GM21619 (cell line): ENCODE results near the gene HSPB2.
"Not testable (repeated sequence)": the region's sequence is repeated elsewhere in the genome, so short reads cannot be mapped to it uniquely, and the experiment has no call there.

Source experiments
- ATAC-seq: cut with Tn5 transposase; IDR thresholded peaks from one replicate; pipeline ENCODE4 v1.9.1; 2021; ENCODE audit not compliant: unreplicated experiment

The HSPB2 gene

DNA sequence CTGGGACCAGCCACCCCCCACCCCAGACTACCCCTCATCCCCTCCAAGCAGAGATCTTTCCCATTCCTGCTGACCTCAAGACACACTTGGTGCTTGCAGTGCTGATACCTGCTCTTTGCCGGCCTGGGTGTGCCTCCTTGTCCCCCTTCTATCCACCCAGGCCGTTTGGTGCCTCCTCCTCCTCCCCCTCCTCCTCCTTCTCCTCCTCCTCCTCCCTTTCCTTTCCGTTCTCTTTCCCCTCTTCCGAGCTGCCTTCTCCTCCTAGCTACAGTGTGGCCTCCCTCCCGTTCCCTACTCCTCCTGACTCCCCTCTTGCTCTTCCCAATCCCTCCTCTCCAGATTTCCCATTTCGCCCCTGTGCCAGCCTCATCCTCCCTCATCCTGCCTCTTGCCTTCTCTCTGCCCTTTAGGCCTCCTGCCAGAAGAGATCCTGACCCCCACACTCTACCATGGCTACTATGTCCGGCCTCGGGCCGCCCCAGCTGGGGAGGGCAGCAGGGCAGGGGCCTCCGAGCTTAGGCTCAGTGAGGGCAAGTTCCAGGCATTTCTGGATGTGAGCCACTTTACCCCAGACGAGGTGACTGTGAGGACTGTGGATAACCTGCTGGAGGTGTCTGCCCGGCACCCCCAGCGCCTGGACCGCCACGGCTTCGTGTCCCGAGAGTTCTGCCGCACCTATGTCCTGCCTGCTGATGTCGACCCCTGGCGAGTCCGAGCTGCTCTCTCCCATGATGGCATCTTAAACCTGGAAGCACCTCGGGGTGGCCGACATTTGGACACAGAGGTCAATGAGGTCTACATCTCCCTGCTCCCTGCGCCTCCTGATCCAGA is 712 bp downstream of the HSPB2 start:
- no peak for ATAC-seq

DNA sequence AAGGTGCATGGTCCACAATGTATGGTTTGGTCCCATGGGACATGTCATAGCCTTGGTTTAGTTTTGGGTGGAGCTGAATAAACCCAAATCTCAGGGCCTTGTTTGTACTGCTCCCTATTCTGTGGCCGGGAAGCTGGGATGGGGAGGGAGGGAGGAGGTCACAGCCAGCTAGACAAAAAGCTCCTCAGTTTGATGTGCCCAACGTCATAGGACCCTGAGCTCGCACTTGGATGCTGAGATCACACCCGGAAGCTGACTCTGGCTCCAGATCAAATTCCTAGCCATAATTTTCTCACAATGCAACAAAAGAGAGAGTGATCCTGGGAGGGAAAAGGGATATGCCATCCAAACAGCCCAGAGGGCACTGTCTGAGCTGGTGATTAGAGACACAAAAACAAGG is 1.5 kb downstream of the HSPB2 start:
- no peak for ATAC-seq

GRCh38 chr11:111916768-111917167 is 4.2 kb downstream of the HSPB2 start:
- no peak for ATAC-seq

DNA sequence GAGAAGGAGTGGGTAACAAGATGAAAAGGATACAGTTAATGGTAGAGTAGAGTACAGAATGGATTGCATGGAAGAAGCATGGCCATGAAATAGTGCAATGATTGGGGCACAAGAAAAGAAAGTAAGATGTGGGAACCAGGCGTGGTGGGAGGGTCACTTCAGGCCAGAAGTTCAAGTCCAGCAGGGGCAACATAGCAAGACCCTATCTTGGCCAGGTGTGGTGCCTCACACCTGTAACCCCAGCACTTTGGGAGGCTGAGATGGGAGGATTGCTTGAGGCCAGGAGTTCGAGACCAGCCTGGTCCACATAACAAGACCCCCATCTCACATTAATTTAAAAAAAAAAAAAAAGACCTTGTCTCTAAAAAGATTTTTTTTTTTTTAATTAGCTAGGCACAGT is 4.8 kb downstream of the HSPB2 start:
- no peak for ATAC-seq

- no peak for ATAC-seq
These were observed 5.3 kb downstream of the HSPB2 start for GRCh38 chr11:111917788-111918187.

DNA sequence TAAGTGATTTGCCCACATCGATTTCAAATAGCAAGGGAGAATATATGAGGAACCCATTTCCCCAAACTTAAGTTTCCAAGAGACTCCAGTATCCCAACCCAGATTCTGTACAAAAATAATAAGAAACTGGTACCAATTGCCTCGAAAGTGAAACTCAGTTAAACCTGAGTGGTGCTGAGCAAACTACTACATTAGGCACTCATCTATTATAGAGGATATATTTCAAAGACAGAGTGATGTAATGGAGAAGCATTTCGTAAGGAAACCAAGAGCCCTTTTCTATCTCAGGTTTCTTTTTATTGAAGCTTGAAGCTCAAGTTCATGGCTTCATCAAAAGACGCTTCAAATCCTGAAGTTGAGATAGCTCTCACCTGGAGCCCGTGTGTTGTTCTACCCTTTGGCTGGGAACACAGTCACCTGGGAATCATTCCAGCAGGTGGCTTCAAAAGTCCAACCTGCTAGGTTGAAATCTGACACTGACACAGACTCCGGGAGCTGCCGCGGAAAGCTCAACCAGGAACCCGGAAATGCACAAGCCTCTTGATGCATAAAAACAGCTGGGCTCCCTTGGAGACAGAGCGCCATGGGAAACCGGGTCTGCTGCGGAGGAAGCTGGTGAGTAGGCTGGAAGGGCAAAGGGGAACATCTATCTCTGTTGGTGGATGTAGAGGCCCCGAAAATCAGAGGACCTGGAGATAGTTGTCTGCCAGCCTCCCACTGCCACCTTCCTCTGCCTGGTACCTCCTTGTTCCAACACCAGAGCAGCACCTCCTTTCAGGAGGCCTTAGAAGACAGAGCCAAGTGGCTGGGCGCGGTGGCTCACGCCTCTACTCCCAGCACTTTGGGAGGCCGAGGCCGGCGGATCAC is 6.1 kb downstream of the HSPB2 start, which contains the start of gene C11orf52:
Gene C11orf52, plus strand, starts transcription at position 524 of the 867 bp plus-strand sequence. Its CDS starts 60 bp downstream, at position 584.
- ATAC-seq, result no peak

DNA sequence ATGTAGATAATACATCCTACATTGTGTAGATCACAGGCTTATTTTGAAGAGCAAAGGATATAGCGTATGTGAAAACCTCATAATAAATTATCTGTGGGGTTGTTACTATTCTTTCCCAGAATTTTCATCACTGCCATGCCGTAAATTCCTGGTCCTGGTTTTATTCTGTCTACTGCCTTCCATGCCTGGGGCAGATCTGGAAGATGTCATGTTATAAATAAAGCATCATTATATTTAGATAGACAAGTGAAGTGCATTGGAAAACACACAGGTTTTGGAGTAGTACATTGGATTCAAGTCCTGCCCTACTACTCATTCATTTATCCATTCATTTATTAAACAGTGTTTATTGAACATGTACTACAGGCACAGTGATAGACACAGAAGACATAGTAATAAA is 8.4 kb downstream of the HSPB2 start:
- no peak for ATAC-seq

DNA sequence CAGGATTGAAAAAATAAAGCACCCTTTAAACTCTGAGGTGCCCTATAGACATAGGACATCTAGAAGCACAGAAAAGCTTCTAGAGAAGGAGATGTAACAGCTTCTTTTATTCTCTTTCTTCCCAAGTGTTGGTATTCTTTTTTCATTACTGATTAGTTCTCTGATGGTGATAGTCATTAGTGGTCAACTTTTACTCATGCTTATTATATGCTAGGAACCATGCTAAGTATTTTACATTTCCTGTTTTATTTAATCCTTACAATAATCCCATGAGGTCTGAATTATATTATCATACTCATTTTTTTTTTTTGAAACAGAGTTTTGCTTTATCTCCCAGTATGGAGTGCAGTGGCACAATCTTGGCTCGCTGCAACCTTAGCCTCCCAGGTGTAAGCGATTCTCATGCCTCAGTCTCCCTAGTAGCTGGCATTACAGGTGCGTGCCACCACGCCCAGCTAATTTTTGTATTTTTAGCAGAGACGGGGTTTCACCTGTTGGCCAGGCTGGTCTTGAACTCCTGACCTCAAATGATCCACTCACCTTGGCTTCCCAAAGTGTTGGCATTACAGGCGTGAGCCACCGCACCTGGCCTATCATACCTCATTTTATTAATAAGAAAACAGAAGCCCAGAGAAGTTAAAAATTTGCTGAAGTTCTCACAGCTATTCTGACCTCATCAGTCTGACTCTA is 9.2 kb downstream of the HSPB2 start:
- no peak for ATAC-seq

DNA sequence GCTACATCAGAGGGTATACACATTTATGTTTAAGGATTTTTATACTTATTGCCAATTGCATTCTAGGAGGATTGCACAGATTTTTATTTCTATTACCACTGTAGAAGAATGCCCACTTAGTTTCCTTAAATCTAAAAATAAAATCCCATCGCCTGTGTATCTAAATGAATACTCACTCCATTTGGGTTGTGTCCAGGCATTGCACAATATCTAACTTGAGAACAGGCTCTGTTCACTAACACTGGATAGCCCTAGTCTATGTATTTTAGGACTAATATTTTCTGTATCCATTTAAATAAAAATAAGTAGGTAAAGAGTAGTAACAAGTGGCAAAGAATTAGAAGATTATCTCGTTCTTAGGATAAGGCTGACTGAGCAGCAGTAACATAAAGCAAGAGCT is 10.3 kb downstream of the HSPB2 start:
- no peak for ATAC-seq

DNA sequence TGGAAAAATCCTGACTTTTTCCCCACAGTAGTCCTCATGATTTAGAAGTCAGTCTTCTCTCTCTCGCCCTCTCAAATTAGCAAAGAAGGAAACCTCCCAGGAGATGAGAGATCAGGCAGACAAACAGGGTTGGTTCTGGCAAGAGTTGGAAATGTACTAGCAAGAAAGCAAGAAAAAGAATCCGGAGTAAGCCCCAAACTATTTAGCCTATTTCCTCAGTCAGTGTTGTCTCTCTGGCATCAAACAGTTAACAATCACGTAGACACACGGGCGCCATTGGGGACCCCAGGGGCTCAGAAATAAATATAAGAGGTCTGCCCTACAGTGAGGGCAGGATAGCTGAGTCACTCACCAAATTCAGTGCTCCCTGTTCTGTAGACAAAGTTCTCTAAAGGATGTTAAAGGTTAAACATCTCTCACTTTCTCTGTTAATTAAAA is 10.8 kb downstream of the HSPB2 start:
- no peak for ATAC-seq

- no peak for ATAC-seq
These were observed 11.4 kb downstream of the HSPB2 start for GRCh38 chr11:111923951-111924350.

DNA sequence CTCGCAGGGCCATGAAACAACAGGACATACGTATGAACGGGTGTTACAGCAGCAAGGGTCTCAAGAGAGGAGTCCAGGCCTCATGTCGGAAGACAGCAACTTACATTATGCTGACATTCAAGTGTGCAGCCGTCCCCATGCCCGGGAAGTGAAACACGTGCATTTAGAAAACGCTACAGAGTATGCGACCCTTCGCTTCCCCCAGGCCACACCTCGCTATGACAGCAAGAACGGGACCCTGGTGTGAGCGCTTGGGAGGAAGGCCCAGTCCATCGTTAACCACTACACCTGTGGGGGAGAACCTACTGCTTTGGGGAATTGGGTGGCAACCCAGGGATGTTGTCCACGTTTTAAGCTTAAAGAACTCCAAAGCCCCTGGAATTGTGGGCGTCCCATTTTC is 13.4 kb downstream of the HSPB2 start:
- no peak for ATAC-seq

- peak; percentile 91 for ATAC-seq
These were observed 14.2 kb downstream of the HSPB2 start for GRCh38 chr11:111926505-111927391.

DNA sequence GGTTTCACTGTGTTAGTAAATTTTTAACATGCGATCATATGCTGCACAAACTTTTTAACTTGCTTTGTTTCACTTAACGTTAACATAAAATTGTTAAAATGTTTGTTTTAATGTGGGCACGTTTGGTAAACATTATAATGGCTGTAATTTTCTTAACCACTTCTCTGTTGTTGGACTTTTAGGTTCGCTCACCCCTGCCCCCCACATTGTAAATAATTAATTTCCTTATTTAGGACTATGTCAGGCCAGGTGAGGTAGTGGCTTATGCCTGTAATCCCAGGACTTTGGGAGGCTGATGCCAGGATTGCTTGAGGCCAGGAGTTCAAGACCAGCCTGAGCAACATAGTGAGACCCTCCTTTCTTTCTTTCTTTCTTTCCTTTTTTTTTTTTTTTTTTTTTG is 17.9 kb downstream of the HSPB2 start:
- no peak for ATAC-seq

GRCh38 chr11:111932611-111932950 is 20.0 kb downstream of the HSPB2 start:
- ATAC-seq, result no peak

GRCh38 chr11:111933176-111933575 is 20.6 kb downstream of the HSPB2 start:
- ATAC-seq, result not testable (repeated sequence)

- ATAC-seq, result no peak
These were observed 21.3 kb downstream of the HSPB2 start for GRCh38 chr11:111933872-111934271.

DNA sequence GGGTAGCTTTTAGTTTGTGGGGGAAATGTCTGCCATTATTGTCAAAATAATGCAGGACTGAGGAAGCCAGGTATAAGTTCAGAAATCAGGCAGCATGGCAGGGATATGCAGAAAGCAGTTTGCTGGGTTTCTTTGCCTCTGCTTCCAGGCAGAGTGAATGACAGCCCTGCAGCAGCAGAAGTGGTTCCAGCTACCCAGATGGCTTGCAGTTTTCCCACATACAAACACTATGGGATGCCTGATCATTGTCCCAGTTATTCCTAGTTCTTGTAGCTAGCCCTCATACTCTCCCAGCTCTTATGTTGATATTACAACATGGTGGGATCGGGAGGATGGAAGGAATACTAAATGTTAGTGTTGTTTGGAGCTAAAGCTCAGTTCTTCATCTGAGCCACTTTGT is 21.8 kb downstream of the HSPB2 start:
- no peak for ATAC-seq

DNA sequence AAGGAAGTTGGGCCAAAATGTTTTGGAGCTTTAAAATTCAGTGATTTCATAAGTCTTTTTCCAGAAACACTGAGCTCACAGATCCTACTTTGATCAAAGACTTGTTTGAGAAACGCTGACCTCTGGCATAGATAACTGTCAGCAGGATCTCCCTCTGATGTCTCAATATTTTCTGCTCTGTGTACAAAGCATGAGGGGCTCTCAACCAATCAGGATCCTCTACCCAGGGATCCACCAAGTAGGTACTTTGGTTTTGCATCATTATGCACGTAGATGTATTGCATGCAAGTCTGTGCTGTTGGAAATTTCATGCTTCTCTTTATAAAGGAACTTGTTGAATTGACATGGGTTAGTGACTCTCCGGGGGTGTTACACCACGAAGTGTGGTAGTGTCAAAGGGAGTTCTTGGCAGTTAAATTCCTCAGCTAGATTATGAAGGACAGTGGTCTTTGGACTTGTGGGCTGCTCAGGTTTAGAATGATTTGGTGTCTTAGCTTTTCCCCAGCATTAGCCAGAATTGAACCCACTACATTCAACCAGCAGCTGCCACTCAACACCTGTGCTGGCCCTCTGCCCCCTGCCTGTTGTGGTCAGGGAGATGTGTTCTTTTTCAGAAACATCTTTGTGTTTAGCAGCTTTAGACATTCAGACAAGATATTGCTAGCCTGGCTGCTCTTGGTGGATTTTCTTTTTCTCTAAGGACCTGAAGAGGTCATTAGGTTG is 22.9 kb downstream of the HSPB2 start:
- no peak for ATAC-seq

DNA sequence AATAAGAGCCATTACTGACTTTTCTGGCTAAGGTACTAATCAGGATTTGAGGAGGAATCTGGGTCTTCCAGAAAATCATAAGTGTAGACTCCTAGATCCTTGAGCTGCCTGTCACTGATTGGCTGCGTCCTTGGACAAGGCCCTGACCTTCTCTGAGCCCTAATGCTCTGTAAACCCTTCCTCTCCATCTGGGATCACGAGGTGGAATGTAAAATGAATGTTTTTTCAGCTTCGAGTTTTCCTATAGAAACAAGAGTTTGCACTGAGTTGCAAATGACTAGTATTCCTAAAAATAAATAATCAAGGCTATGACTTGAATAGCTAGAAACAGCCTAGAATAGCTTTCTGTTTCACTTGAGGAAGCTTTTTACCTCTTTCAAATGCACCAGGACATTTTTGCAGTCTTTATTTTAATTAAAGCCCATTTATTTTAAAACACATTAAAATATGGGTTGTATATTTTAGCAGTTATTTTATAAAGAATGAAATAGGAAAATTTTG is 23.6 kb downstream of the HSPB2 start:
- ATAC-seq, result no peak
